Kasumi-1 (cell line): Measurements from ENCODE around the gene VIL1.
A peak's percentile ranks its signal among the peaks of the same experiment; 100 is the strongest.

ENCODE experiments used
- DNase-seq, 2 experiments: peaks; one replicate each; lab custom pipeline; 2025; lab: John Stamatoyannopoulos, UW

VIL1 gene

GRCh38 chr2:218395090-218395444 is 23.9 kb upstream of the VIL1 start:
- no peak for DNase-seq

- no peak for DNase-seq
Measured at GRCh38 chr2:218395456-218395825, 23.5 kb upstream of the VIL1 start.

- DNase-seq, result peak; percentile 78 to 84
Measured at GRCh38 chr2:218395826-218396687, 22.9 kb upstream of the VIL1 start.

- DNase-seq, result peak; percentile 14 to 17
Measured at GRCh38 chr2:218396688-218397462, 22.0 kb upstream of the VIL1 start.

- DNase-seq, result no peak
Measured at GRCh38 chr2:218397463-218397819, 21.5 kb upstream of the VIL1 start.

- DNase-seq, result peak; percentile 31 to 46
Measured at GRCh38 chr2:218397820-218398436, 21.0 kb upstream of the VIL1 start.

GRCh38 chr2:218398437-218399390 is 20.2 kb upstream of the VIL1 start:
- DNase-seq, result peak in 1 of 2 experiments; percentile 23

GRCh38 chr2:218399391-218400166 is 19.3 kb upstream of the VIL1 start, which contains the start of gene CTDSP1:
CTDSP1 (plus strand) TSS chr2:218399868; CDS start chr2:218400091, 223 bp downstream.
- DNase-seq, result peak; percentile 65 to 82

DNA sequence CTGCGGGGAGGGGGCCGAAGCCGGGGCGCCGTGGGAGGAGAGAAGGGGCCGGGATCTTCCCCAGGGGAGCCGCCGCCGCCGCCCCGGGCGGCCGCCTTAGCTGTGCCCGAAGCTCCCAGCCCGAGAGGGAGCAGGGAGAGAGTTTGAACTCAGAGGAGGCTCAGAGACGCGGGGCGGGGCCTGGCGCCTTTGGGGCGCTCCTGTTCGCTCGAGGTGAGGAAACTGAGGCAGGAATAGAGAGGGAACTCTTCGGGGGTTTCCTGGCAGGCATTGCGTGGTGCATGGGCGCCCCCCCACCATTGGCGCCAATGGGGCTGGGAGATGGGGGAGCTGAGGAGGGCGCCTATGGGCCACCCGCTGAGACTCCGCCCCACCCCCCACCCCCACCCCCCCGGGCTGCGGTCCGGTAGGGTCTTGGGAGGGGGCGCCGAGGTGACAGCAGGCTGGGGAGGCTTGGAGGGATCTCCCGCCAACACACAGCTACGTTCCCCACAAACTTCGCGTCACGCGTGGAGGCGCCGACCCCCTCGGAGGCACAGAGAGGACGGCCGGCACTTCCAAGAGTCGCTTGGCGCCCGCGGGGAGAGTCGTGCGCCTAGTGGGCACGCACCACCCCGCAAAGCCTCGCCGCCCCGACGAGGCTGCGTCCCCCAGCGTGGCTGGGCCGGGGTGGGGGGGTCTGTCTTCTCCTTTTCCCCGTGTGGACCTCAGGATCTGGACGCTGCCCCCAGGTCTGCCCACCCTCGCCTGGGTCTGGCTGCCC is 18.6 kb upstream of the VIL1 start:
- DNase-seq, result peak in 1 of 2 experiments; percentile 8

DNA sequence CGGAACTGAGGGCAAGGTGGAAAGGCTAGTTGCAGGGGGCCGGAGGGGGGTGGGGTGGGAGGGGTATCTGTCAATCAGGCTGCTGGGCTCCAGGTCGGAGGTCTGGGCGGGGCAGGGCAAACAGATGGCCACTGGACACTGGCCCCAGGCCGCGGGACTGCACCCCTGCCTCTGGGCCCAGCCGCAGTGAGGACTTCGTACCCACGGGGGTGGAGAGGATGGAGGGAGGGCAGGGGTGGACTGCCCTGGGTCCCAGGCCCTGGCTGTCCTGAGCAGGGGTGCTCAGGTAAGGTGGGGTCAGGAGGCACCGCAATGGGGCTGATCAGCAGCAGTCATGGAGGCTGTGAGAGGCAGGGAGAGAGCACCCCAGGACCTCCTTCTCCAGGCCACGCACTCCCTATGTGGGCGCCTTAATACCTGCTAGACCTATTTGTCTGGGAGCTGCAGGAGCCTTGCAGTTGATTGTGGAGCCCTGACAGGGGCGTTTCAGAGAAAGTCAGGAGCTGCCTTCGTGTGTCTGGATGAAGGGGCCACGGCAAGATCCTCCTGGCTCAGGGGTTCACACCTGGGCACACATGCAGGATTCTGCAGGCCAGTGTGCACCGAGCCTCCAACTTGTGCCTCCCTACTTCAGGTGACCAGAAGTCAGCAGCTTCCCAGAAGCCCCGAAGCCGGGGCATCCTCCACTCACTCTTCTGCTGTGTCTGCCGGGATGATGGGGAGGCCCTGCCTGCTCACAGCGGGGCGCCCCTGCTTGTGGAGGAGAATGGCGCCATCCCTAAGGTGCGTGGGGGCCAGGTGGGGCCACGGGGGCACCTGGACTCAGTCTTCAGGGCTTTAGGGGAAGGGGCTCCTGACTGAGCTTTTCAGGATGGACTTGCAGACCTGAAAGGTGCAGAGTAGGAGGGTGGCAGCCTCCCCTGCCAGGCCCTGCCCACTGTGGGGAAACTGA is 17.7 kb upstream of the VIL1 start:
- DNase-seq, result no peak

DNA sequence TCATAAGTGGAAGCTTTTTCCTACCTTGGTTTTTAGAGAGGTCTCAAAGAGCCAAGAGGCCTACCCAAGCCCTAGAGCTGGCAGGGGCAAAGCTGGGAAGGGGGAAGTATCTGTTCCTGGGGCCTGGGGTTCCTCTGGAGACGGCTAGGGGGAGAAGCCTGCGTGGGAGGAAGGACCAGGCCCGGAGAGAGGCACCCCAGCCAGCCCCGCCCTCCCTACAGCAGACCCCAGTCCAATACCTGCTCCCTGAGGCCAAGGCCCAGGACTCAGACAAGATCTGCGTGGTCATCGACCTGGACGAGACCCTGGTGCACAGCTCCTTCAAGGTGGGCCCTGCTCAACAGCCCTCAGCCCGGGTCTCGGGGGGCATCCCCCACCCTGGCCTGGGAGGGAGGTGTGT is 17.0 kb upstream of the VIL1 start:
- peak; percentile 8 to 21 for DNase-seq

DNA sequence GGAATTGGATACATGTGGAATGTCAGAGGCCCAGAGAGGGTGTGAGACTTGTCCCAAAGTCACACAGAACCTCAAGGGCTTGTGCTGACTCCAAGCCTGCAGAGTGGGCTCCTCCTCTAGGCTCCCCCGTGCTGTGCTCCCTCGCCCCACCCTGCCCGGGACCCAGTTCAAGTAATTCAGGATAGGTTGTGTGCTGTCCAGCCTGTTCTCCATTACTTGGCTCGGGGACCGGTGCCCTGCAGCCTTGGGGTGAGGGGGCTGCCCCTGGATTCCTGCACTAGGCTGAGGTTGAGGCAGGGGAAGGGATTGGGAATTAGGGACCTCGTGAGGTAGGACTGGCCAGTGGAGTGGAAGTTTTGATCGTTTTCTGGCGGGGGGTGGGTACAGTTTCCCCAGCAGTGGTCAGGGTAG is 16.4 kb upstream of the VIL1 start:
- DNase-seq, result no peak

GRCh38 chr2:218402911-218403411 is 16.0 kb upstream of the VIL1 start:
- no peak for DNase-seq

GRCh38 chr2:218403810-218404209 is 15.1 kb upstream of the VIL1 start:
- DNase-seq, result no peak

DNA sequence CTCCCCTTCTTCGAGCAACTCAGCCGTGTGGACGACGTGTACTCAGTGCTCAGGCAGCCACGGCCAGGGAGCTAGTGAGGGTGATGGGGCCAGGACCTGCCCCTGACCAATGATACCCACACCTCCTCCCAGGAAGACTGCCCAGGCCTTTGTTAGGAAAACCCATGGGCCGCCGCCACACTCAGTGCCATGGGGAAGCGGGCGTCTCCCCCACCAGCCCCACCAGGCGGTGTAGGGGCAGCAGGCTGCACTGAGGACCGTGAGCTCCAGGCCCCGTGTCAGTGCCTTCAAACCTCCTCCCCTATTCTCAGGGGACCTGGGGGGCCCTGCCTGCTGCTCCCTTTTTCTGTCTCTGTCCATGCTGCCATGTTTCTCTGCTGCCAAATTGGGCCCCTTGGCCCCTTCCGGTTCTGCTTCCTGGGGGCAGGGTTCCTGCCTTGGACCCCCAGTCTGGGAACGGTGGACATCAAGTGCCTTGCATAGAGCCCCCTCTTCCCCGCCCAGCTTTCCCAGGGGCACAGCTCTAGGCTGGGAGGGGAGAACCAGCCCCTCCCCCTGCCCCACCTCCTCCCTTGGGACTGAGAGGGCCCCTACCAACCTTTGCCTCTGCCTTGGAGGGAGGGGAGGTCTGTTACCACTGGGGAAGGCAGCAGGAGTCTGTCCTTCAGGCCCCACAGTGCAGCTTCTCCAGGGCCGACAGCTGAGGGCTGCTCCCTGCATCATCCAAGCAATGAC is 14.4 kb upstream of the VIL1 start:
- no peak for DNase-seq

DNA sequence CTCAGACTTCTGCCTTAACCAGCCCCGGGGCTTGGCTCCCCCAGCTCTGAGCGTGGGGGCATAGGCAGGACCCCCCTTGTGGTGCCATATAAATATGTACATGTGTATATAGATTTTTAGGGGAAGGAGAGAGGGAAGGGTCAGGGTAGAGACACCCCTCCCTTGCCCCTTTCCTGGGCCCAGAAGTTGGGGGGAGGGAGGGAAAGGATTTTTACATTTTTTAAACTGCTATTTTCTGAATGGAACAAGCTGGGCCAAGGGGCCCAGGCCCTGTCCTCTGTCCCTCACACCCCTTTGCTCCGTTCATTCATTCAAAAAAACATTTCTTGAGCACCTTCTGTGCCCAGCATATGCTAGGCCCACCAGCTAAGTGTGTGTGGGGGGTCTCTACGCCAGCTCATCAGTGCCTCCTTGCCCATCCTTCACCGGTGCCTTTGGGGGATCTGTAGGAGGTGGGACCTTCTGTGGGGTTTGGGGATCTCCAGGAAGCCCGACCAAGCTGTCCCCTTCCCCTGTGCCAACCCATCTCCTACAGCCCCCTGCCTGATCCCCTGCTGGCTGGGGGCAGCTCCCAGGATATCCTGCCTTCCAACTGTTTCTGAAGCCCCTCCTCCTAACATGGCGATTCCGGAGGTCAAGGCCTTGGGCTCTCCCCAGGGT is 13.7 kb upstream of the VIL1 start:
- no peak for DNase-seq

DNA sequence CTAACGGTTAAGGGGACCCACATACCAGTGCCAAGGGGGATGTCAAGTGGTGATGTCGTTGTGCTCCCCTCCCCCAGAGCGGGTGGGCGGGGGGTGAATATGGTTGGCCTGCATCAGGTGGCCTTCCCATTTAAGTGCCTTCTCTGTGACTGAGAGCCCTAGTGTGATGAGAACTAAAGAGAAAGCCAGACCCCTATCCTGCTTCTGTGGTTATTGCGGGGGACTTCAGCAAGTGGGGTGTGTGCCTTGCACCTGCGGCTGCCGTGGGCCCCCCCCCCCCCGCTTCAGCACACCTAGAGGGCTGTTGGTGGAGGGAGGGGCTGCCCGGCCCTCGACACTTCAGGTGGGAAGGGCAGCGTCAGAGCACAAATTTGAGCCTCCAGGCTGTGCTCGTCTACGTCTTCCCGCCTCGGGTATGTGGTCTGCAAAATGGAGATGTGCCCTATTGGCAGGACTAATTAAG is 13.1 kb upstream of the VIL1 start:
- DNase-seq, result peak in 1 of 2 experiments; percentile 1
